Lung (tissue), 12 donors: ENCODE results near the gene DOP1A. TPM values are rescaled to one million over a fixed set of nuclear protein-coding genes. Genes with fewer than 3 reads are reported as not detected.
A peak's percentile ranks its signal among the peaks of the same experiment; 100 is the strongest.

Experiments used
- ATAC-seq: fragments of 200-7000 bp; cut with Tn5 transposase; one replicate; pipeline ENCODE4 v1.9.1; 2020; ENCODE audit warnings: moderate number of reproducible peaks; ENCODE audit not compliant: insufficient read depth, low FRiP score
- DNase-seq, 3 donors: peaks; one replicate each; pipeline ENCODE4 v3.0.0-alpha.2; 2013 to 2017
- H3K27ac ChIP-seq, 2 donors: one replicate each; pipeline ENCODE4 v1.5.1; 2013; ENCODE audit warnings: mild to moderate bottlenecking in 2 of 2, moderate library complexity in 2 of 2, control low read depth in 1 of 2, inconsistent platforms in 1 of 2, low read depth in 1 of 2, low read length in 1 of 2
- H3K27me3 ChIP-seq, 3 donors: one replicate each; pipeline ENCODE4 v1.5.1; 2013; ENCODE audit warnings: low read length in 2 of 3; ENCODE audit not compliant: control insufficient read depth in 3 of 3, insufficient read depth in 3 of 3
- H3K36me3 ChIP-seq, 4 donors: one replicate each; pipeline ENCODE4 v1.5.1; 2013; ENCODE audit warnings: low read length in 4 of 4, mild to moderate bottlenecking in 1 of 4, moderate library complexity in 1 of 4; ENCODE audit not compliant: control insufficient read depth in 4 of 4, insufficient read depth in 4 of 4
- H3K4me1 ChIP-seq, 5 donors: one replicate each; pipeline ENCODE4 v1.5.1; 2013; ENCODE audit warnings: low read length in 5 of 5, mild to moderate bottlenecking in 2 of 5, moderate library complexity in 1 of 5; ENCODE audit not compliant: control insufficient read depth in 5 of 5, insufficient read depth in 5 of 5
- H3K4me3 ChIP-seq: one replicate; pipeline ENCODE4 v1.5.1; 2013; ENCODE audit warnings: mild to moderate bottlenecking, control low read depth, moderate library complexity
- H3K9ac ChIP-seq, 2 donors: one replicate each; pipeline ENCODE4 v1.5.1; 2013; ENCODE audit warnings: low read length in 2 of 2, control low read depth in 1 of 2; ENCODE audit not compliant: insufficient read depth in 1 of 2
- H3K9me3 ChIP-seq, 4 donors: one replicate each; pipeline ENCODE4 v1.5.1; 2013; ENCODE audit warnings: low read length in 3 of 4, mild to moderate bottlenecking in 1 of 4, moderate library complexity in 1 of 4; ENCODE audit not compliant: control insufficient read depth in 4 of 4, insufficient read depth in 3 of 4
- CTCF ChIP-seq: IDR thresholded peaks from 2 replicates; pipeline ENCODE4 v1.5.1; 2012; ENCODE audit warnings: mild to moderate bottlenecking; ENCODE audit errors: control extremely low read depth, extremely low read depth
- WGBS, 2 donors: extraction: QIAGEN DNeasy Blood & Tissue Kit; methylation state at CpG; one replicate each; pipeline ENCODE4 v1.1.7; 2013; 5-methylcytosine and 5-hydroxymethylcytosine counted together
- polyA plus RNA-seq, 2 donors: library from polyadenylated mRNA; stranded (reverse); fragments of 200-250 nt; gene quantifications; one replicate each; pipeline ENCODE4 v1.2.1, GENCODE V29; 2013
- total RNA-seq, 2 donors: library from RNA; depleted of rRNA in 1 of 2; stranded (reverse); fragments of >200 nt in 1 of 2; gene quantifications; one replicate each; pipeline ENCODE4 v1.2.1, GENCODE V29; 2014 to 2021
- donor health status: control.
- donor health status: control.
- donor health status: Bipolar disorder and iron deficiency.
- donor health status: healthy.
- donor health status: DM: yes; HTN: yes; CAD: no.

DOP1A gene
- total and polyA plus RNA-seq, 4 donors, result 5.0 to 64.7 (median 13.1) TPM

GRCh38 chr6:83092756-83093399, 25.4 kb downstream of the DOP1A start:
- Histone ChIP-seq H3K4me1 (peaks cover 0 to 2% (median 0%) of the 10 kb centered on the region in 5 donors), H3K27ac (no peak overlapping the region), H3K4me3 (no peak overlapping the region), H3K36me3 (peaks cover 0 to under 1% (median 0%) of the 10 kb centered on the region in 4 donors), H3K9me3 (no peaks in the 10 kb centered on the region), H3K9ac (no peak overlapping the region), H3K27me3 (no peaks in the 10 kb centered on the region)
- no peak for ATAC-seq
- TF ChIP-seq CTCF, result no peak
- 51 to 70% methylated on average over 3 of the region's 3 CpGs for WGBS, 2 donors
- no peak for DNase-seq

- no peak overlapping the region for H3K27ac ChIP-seq
- no peak for DNase-seq
- H3K9ac ChIP-seq, result no peak overlapping the region
- no peaks in the 10 kb centered on the region for H3K4me1 ChIP-seq
- no peak overlapping the region for H3K4me3 ChIP-seq
- no peaks in the 10 kb centered on the region for H3K27me3 ChIP-seq
- 90 to 91% methylated on average over 2 of the region's 2 CpGs for WGBS, 2 donors
- no peak for TF ChIP-seq CTCF
- no peaks in the 10 kb centered on the region for H3K9me3 ChIP-seq
- H3K36me3 ChIP-seq, result peaks cover 0 to 8% (median 3%) of the 10 kb centered on the region in 4 donors
- no peak for ATAC-seq
These were observed 29.3 kb downstream of the DOP1A start for GRCh38 chr6:83096791-83097190.

GRCh38 chr6:83097204-83097603, 29.7 kb downstream of the DOP1A start:
- Histone ChIP-seq H3K9ac (no peak overlapping the region), H3K36me3 (peaks cover 2 to 12% (median 5%) of the 10 kb centered on the region in 4 donors), H3K9me3 (no peaks in the 10 kb centered on the region), H3K27me3 (no peaks in the 10 kb centered on the region), H3K4me3 (no peak overlapping the region), H3K27ac (no peak overlapping the region), H3K4me1 (no peaks in the 10 kb centered on the region)
- ATAC-seq (no peak), DNase-seq (peak in 2 of 3 donors; percentile 31 to 41)
- 92 to 96% methylated on average over 2 of the region's 2 CpGs for WGBS, 2 donors
- no peak for TF ChIP-seq CTCF

- TF ChIP-seq CTCF, result no peak
- no peak overlapping the region for H3K4me3 ChIP-seq
- DNase-seq (no peak), ATAC-seq (no peak)
- no peaks in the 10 kb centered on the region for H3K9me3 ChIP-seq
- H3K36me3 ChIP-seq, result peaks cover 3 to 12% (median 6%) of the 10 kb centered on the region in 4 donors
- no peaks in the 10 kb centered on the region for H3K4me1 ChIP-seq
- WGBS, 2 donors, result 89 to 93% methylated on average over 1 of the region's 1 CpG
- no peaks in the 10 kb centered on the region for H3K27me3 ChIP-seq
- H3K27ac ChIP-seq, result no peak overlapping the region
- no peak overlapping the region for H3K9ac ChIP-seq
These were observed 30.2 kb downstream of the DOP1A start for GRCh38 chr6:83097675-83098074.
